Fibroblast of lung (primary cell): ENCODE results near the gene CD200R1L. TPM values are rescaled to one million over a fixed set of nuclear protein-coding genes. Genes with fewer than 3 reads are reported as not detected.

Experiments
- DNase-seq, 2 donors: peaks; one replicate each; pipeline versions ENCODE4 v3.0.0 to v3.0.0-alpha.2; 2010; ENCODE audit warnings: low read depth in 2 of 2
- H2AFZ ChIP-seq: 2 replicates; pipeline ENCODE4 v1.5.1; 2012; ENCODE audit warnings: low read length, control low read depth, inconsistent platforms
- H3K27ac ChIP-seq: 2 replicates; pipeline ENCODE4 v1.5.1; 2011; ENCODE audit warnings: low read length, control low read depth; ENCODE audit not compliant: insufficient read depth
- H3K27me3 ChIP-seq: 2 replicates; pipeline ENCODE4 v1.5.1; 2011; ENCODE audit warnings: mild to moderate bottlenecking, low read length; ENCODE audit not compliant: control insufficient read depth, insufficient read depth
- H3K36me3 ChIP-seq: 2 replicates; pipeline ENCODE4 v1.5.1; 2011; ENCODE audit warnings: low read length; ENCODE audit not compliant: control insufficient read depth, insufficient read depth
- H3K4me1 ChIP-seq: 2 replicates; pipeline ENCODE4 v1.5.1; 2011; ENCODE audit warnings: low read length; ENCODE audit not compliant: control insufficient read depth, insufficient read depth; ENCODE audit errors: extremely low read depth
- H3K4me2 ChIP-seq: 2 replicates; pipeline ENCODE4 v1.5.1; 2011; ENCODE audit warnings: low read length, control low read depth; ENCODE audit not compliant: insufficient read depth; ENCODE audit errors: extremely low read depth
- H3K4me3 ChIP-seq, 4 experiments: fragments of 200-600 bp in 1 of 4; sonication (generic) in 1 of 4; replicated peaks in 1 of 4; 2 replicates each; pipeline ENCODE4 v1.5.1; 2011 to 2016; ENCODE audit warnings: low read length in 4 of 4, low read depth in 3 of 4, mild to moderate bottlenecking in 3 of 4, control low read depth in 2 of 4, inconsistent platforms in 1 of 4, mixed read lengths in 1 of 4; ENCODE audit not compliant: insufficient read depth in 1 of 4; ENCODE audit errors: control extremely low read depth in 1 of 4
- H3K79me2 ChIP-seq: 2 replicates; pipeline ENCODE4 v1.5.1; 2012; ENCODE audit warnings: mild to moderate bottlenecking, low read length, inconsistent platforms; ENCODE audit not compliant: control insufficient read depth, insufficient read depth
- H3K9ac ChIP-seq: 2 replicates; pipeline ENCODE4 v1.5.1; 2011; ENCODE audit warnings: mild to moderate bottlenecking, low read length, control low read depth; ENCODE audit not compliant: insufficient read depth
- H3K9me3 ChIP-seq: 2 replicates; pipeline ENCODE4 v1.5.1; 2012; ENCODE audit warnings: low read depth, low read length; ENCODE audit not compliant: control insufficient read depth, insufficient read depth
- H4K20me1 ChIP-seq: 2 replicates; pipeline ENCODE4 v1.5.1; 2011; ENCODE audit warnings: low read length; ENCODE audit not compliant: control insufficient read depth, insufficient read depth; ENCODE audit errors: extremely low read depth
- CTCF ChIP-seq, 2 donors: IDR thresholded peaks in 1 of 2; conservative IDR thresholded peaks in 1 of 2; 1 replicate in 1 of 2; 2 replicates in 1 of 2; pipeline ENCODE4 v1.5.1; 2011 to 2012; ENCODE audit warnings: low read length in 2 of 2, control low read depth in 1 of 2, inconsistent platforms in 1 of 2, low read depth in 1 of 2, mild to moderate bottlenecking in 1 of 2
- EZH2 ChIP-seq: IDR thresholded peaks from 2 replicates; pipeline ENCODE4 v1.5.1; 2012; ENCODE audit warnings: low read length, control low read depth, mild to moderate bottlenecking; ENCODE audit errors: missing control alignments
- polyA plus RNA-seq, 2 donors: library from polyadenylated mRNA; depleted of rRNA in 1 of 2; stranded (reverse) in 1 of 2; unstranded in 1 of 2; fragments of >200 nt; gene quantifications; 2 replicates each; pipeline ENCODE4 v1.2.1, GENCODE V29; 2011 to 2012; ENCODE audit warnings: missing spikeins in 1 of 2
- total RNA-seq: library from RNA; depleted of rRNA; stranded (reverse); fragments of >200 nt; gene quantifications from 2 replicates; pipeline ENCODE4 v1.2.1, GENCODE V29; 2014

CD200R1L gene
- total and polyA plus RNA-seq, 2 donors (not counting 1 experiment from before 2014, with no cell fraction given), result not detected

GRCh38 chr3:112807685-112808084 is 39.0 kb downstream of the CD200R1L start:
- H3K4me2 ChIP-seq, result no peak overlapping the region

GRCh38 chr3:112806903-112807302 is 39.8 kb downstream of the CD200R1L start:
- Histone ChIP-seq H3K4me1 (peaks cover 9% of the 10 kb centered on the region), H3K9me3 (no peaks in the 10 kb centered on the region)
- TF ChIP-seq EZH2 (no peak), CTCF (conservative IDR thresholded peaks at IDR 0.05 in 1 of 2, IDR thresholded peaks at IDR 0.05 in 1 of 2; ENCODE audit: low read depth in 1 of 2, low read length in 2 of 2) (no peak)

More at GRCh38 chr3:112807685-112808084, 39.0 kb downstream of the CD200R1L start:
- Histone ChIP-seq H3K9me3 (no peaks in the 10 kb centered on the region), H3K27me3 (no peaks in the 10 kb centered on the region), H3K4me3 (no peak overlapping the region), H3K9ac (no peak overlapping the region), H3K36me3 (no peaks in the 10 kb centered on the region), H3K27ac (no peak overlapping the region), H3K4me1 (peaks cover 12% of the 10 kb centered on the region), H3K79me2 (no peaks in the 10 kb centered on the region), H4K20me1 (no peaks in the 10 kb centered on the region), H2AFZ (no peak overlapping the region)
- no peak for TF ChIP-seq CTCF (conservative IDR thresholded peaks at IDR 0.05 in 1 of 2, IDR thresholded peaks at IDR 0.05 in 1 of 2; ENCODE audit: low read depth in 1 of 2, low read length in 2 of 2)
- TF ChIP-seq EZH2, result no peak
- DNase-seq, result no peak

GRCh38 chr3:112805126-112805525 is 41.5 kb downstream of the CD200R1L start:
- H3K36me3 ChIP-seq, result no peaks in the 10 kb centered on the region
- no peaks in the 10 kb centered on the region for H4K20me1 ChIP-seq
- TF ChIP-seq EZH2 (no peak), CTCF (conservative IDR thresholded peaks at IDR 0.05 in 1 of 2, IDR thresholded peaks at IDR 0.05 in 1 of 2; ENCODE audit: low read depth in 1 of 2, low read length in 2 of 2) (no peak)
- H3K4me1 ChIP-seq, result no peaks in the 10 kb centered on the region
- no peaks in the 10 kb centered on the region for H3K27me3 ChIP-seq
- H3K4me3 ChIP-seq, result no peak overlapping the region
- H3K9me3 ChIP-seq, result no peaks in the 10 kb centered on the region
- DNase-seq, result no peak
- no peaks in the 10 kb centered on the region for H3K79me2 ChIP-seq
- H2AFZ ChIP-seq, result no peak overlapping the region
- no peak overlapping the region for H3K9ac ChIP-seq
- H3K27ac ChIP-seq, result no peak overlapping the region
- no peak overlapping the region for H3K4me2 ChIP-seq

More at GRCh38 chr3:112806903-112807302, 39.8 kb downstream of the CD200R1L start:
- Histone ChIP-seq H3K36me3 (no peaks in the 10 kb centered on the region), H3K79me2 (no peaks in the 10 kb centered on the region), H2AFZ (no peak overlapping the region), H3K4me2 (no peak overlapping the region), H3K4me3 (no peak overlapping the region), H3K27ac (no peak overlapping the region), H3K9ac (no peak overlapping the region), H3K27me3 (no peaks in the 10 kb centered on the region), H4K20me1 (no peaks in the 10 kb centered on the region)
- DNase-seq, result no peak
